Mammary epithelial cell (primary cell): ENCODE data around the gene ADCY5.

Source experiments
- EZH2 ChIP-seq: IDR thresholded peaks from 2 replicates; pipeline ENCODE4 v1.6.1; 2012; ENCODE audit warnings: low read length, inconsistent platforms, borderline replicate concordance
- TF ChIP-seq, protein P1 (sequence below), 2 donors: IDR thresholded peaks in 1 of 2; conservative IDR thresholded peaks in 1 of 2; 2 replicates each; pipeline ENCODE4 v1.5.1; 2011 to 2012; ENCODE audit warnings: inconsistent platforms in 2 of 2, low read length in 2 of 2, mild to moderate bottlenecking in 2 of 2, control low read depth in 1 of 2, low read depth in 1 of 2; ENCODE audit not compliant: insufficient read depth in 1 of 2; ENCODE audit errors: extremely low read depth in 1 of 2

DNA sequence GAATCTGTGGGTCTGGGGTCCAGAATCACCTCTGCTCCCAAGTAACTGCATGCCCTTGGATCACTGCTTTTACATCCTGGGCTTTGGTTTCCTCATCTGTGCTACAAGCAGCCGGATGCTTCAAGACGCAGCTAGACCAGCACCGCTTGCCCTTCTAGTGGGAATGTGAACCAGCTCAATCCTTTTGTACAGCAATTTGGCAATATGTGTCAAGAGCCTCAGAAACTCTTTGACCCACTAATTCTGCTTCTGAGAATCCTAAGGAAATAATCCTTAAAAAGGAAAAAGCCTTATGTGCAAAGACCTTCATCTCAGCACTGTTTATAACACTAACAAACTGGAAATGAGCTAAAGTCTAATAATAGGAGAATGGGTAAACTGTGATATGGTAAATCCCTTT is 48.7 kb downstream of the ADCY5 start:
- TF ChIP-seq, protein P1, sequence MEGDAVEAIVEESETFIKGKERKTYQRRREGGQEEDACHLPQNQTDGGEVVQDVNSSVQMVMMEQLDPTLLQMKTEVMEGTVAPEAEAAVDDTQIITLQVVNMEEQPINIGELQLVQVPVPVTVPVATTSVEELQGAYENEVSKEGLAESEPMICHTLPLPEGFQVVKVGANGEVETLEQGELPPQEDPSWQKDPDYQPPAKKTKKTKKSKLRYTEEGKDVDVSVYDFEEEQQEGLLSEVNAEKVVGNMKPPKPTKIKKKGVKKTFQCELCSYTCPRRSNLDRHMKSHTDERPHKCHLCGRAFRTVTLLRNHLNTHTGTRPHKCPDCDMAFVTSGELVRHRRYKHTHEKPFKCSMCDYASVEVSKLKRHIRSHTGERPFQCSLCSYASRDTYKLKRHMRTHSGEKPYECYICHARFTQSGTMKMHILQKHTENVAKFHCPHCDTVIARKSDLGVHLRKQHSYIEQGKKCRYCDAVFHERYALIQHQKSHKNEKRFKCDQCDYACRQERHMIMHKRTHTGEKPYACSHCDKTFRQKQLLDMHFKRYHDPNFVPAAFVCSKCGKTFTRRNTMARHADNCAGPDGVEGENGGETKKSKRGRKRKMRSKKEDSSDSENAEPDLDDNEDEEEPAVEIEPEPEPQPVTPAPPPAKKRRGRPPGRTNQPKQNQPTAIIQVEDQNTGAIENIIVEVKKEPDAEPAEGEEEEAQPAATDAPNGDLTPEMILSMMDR (conservative IDR thresholded peaks at IDR 0.05 in 1 of 2, IDR thresholded peaks at IDR 0.05 in 1 of 2; ENCODE audit: extremely low read depth in 1 of 2, insufficient read depth in 1 of 2, low read depth in 1 of 2, low read length in 2 of 2) = no peak
- TF ChIP-seq EZH2 = no peak
